ENCODE results near the gene INPP5E.
A peak's percentile ranks its signal among the peaks of the same experiment; 100 is the strongest.

Gene INPP5E

GRCh38 chr9:136447173-136447778 is 7.6 kb upstream of the INPP5E start:
- DNase-seq (ENCODE audit: low spot score) = no peak

- DNase-seq (ENCODE audit: low spot score) = no peak
Observed at GRCh38 chr9:136445799-136446198, 6.2 kb upstream of the INPP5E start.

GRCh38 chr9:136444102-136444501 is 4.5 kb upstream of the INPP5E start:
- DNase-seq (ENCODE audit: low spot score) = no peak

GRCh38 chr9:136443687-136444086 is 4.0 kb upstream of the INPP5E start:
- DNase-seq (ENCODE audit: low spot score) = no peak

GRCh38 chr9:136443087-136443486 is 3.4 kb upstream of the INPP5E start:
- no peak for DNase-seq (ENCODE audit: low spot score)

- no peak for DNase-seq (ENCODE audit: low spot score)
Observed at GRCh38 chr9:136442265-136442664, 2.6 kb upstream of the INPP5E start.

GRCh38 chr9:136441681-136442245 is 2.1 kb upstream of the INPP5E start:
- DNase-seq (ENCODE audit: low spot score) = no peak

- DNase-seq (ENCODE audit: low spot score) = no peak
Observed at GRCh38 chr9:136441191-136441680, 1.6 kb upstream of the INPP5E start.

GRCh38 chr9:136438548-136439480 is 831 bp downstream of the INPP5E start:
- peak; percentile 75 for DNase-seq (ENCODE audit: low spot score)

GRCh38 chr9:136437839-136438547 is 1.7 kb downstream of the INPP5E start:
- DNase-seq (ENCODE audit: low spot score) = no peak

- DNase-seq (ENCODE audit: low spot score) = peak; percentile 61
Observed at GRCh38 chr9:136437430-136437829, 2.2 kb downstream of the INPP5E start.

- DNase-seq (ENCODE audit: low spot score) = no peak
Observed at GRCh38 chr9:136436055-136436634, 3.5 kb downstream of the INPP5E start.

- DNase-seq (ENCODE audit: low spot score) = no peak
Observed at GRCh38 chr9:136434580-136435169, 5.0 kb downstream of the INPP5E start.

- DNase-seq (ENCODE audit: low spot score) = no peak
Observed at GRCh38 chr9:136433849-136434579, 5.6 kb downstream of the INPP5E start.

- no peak for DNase-seq (ENCODE audit: low spot score)
Observed at GRCh38 chr9:136433043-136433715, 6.5 kb downstream of the INPP5E start.

GRCh38 chr9:136432591-136432990 is 7.1 kb downstream of the INPP5E start:
- DNase-seq (ENCODE audit: low spot score) = no peak

GRCh38 chr9:136431782-136432350 is 7.8 kb downstream of the INPP5E start:
- DNase-seq (ENCODE audit: low spot score) = no peak

- no peak for DNase-seq (ENCODE audit: low spot score)
Observed at GRCh38 chr9:136430588-136431234, 8.9 kb downstream of the INPP5E start.
